Bronchial epithelial cell (primary cell): ENCODE data around the gene UNC5A. TPM values are rescaled to one million over a fixed set of nuclear protein-coding genes. Genes with fewer than 3 reads are reported as not detected.

Experiments used
- DNase-seq: peaks from one replicate; pipeline ENCODE4 v3.0.0-alpha.2; 2010; ENCODE audit warnings: low read depth
- FAIRE-seq: peaks from 2 replicates; lab custom pipeline; 2011; peaks lifted over from hg19 to GRCh38; lab: Jason Lieb, UNC
- H3K27me3 ChIP-seq: 2 replicates; pipeline ENCODE4 v1.5.1; 2011; ENCODE audit warnings: low read length; ENCODE audit not compliant: control insufficient read depth, insufficient read depth
- H3K36me3 ChIP-seq: 2 replicates; pipeline ENCODE4 v1.5.1; 2011; ENCODE audit warnings: low read length; ENCODE audit not compliant: control insufficient read depth, insufficient read depth
- H3K4me3 ChIP-seq: 2 replicates; pipeline ENCODE4 v1.5.1; 2011; ENCODE audit warnings: mild to moderate bottlenecking, low read depth, low read length, control low read depth
- CTCF ChIP-seq: IDR thresholded peaks from 2 replicates; pipeline ENCODE4 v1.5.1; 2011; ENCODE audit warnings: mild to moderate bottlenecking, moderate library complexity, low read length, control low read depth, inconsistent platforms; ENCODE audit not compliant: insufficient read depth, severe bottlenecking
- total RNA-seq: library from RNA; depleted of rRNA; stranded (reverse); fragments of >200 nt; gene quantifications from 2 replicates; pipeline ENCODE4 v1.2.1, GENCODE V29; 2014

Gene UNC5A
- not detected in 2 replicates for total RNA-seq

- H3K4me3 ChIP-seq, result no peak within 1 kb of the TSS
- H3K27me3 ChIP-seq, result peaks cover 14% of the 10 kb centered on the region
- H3K36me3 ChIP-seq, result no peaks in the 10 kb centered on the region
- DNase-seq (no peak), FAIRE-seq (no peak)
- no peak for TF ChIP-seq CTCF
Observed at GRCh38 chr5:176810081-176810597, at the start of gene UNC5A. UNC5A (plus strand) TSS chr5:176810559; CDS start chr5:176810751, 192 bp downstream.

DNA sequence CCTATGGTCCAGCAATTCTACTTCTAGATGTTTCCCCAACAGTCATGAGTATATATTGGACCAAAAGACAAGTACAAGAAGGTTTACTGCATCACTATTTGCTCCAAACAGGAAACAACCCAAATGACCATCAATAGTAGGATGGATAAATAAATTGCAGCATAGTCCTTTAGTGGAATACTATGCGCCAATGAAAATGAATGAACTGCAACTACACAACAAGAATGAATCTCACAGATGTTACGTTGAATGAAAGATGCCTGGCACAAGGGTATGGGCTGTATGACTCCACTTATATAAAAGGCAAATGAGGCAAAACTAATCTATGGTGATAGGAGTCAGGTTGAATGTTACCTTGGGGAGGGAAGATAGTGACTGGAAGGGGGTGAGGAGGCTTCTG, 48.6 kb upstream of the UNC5A start:
- FAIRE-seq (no peak), DNase-seq (no peak)
- no peak overlapping the region for H3K4me3 ChIP-seq
- no peaks in the 10 kb centered on the region for H3K36me3 ChIP-seq
- TF ChIP-seq CTCF, result no peak
- H3K27me3 ChIP-seq, result peaks cover 3% of the 10 kb centered on the region

DNA sequence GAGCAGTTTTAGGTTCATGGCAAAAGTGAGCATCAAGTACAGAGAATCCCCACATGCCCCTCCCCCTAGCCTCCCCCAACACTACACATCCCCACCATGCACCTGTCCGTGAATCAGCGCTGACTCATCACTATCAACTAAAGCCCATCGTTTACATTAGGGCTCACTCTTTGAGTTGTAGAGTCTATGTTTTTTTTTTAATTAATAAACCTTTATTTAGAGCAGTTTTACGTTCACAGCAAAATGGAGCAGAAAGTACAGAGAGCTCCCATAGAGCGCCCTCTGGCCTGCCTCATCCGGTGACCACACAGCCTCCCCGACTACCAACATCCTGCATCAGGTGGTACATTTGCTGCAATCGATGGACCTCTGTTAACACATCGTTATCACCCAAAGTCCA, 47.9 kb upstream of the UNC5A start:
- TF ChIP-seq CTCF, result no peak
- DNase-seq (peak; percentile 14), FAIRE-seq (no peak)
- Histone ChIP-seq H3K4me3 (no peak overlapping the region), H3K27me3 (peaks cover 3% of the 10 kb centered on the region), H3K36me3 (no peaks in the 10 kb centered on the region)

- no peak for FAIRE-seq
- Histone ChIP-seq H3K36me3 (no peaks in the 10 kb centered on the region), H3K4me3 (no peak overlapping the region), H3K27me3 (peaks cover 3% of the 10 kb centered on the region)
- no peak for TF ChIP-seq CTCF
- no peak for DNase-seq
Observed at GRCh38 chr5:176765687-176766086, 44.7 kb upstream of the UNC5A start.

DNA sequence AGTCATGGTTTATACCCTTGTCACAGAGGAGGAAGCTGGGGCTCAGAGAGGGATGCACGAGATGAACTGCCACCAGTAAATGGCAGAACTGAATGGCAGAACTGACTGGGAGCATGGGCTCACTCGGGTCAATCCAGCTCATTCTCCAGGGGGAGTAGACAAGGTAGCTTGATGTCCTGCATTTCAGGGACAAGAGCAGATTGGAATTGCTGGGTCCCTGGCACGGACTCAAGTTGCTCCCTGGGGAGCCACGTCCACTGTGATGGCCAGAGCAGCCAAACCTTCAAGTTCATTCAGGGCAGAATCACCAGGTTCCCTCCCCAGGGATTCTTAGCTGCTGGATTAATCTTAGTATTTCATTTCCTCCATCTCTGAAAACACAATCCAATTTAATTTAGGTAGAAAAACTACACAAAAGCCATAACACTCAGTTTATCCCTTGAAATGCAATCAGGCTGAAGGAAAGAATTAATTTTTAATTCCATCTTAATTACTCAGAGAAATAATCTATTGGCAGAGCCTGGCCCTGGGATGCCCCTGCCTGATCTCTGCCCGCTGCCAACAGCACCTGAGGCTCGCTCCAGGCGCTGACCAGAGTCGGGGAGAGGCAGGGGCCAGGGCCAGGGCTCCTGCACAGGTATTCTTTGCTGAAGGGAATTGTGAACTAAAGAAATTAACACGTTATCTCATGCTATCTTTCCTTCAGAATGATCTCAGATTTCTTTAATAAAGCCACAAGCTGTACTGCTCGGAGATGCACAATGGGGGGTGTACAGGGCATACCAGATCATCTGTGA, 42.0 kb upstream of the UNC5A start:
- H3K4me3 ChIP-seq, result no peak overlapping the region
- H3K27me3 ChIP-seq, result peaks cover 3% of the 10 kb centered on the region
- FAIRE-seq, result no peak
- no peaks in the 10 kb centered on the region for H3K36me3 ChIP-seq
- no peak for TF ChIP-seq CTCF
- no peak for DNase-seq
